NCI-H446 treated with DMSO at 0.1 percent for 48 hours (cell line): Measurements from ENCODE around the gene MAB21L4.

Experiments used
- DNase-seq: peaks from one replicate; lab custom pipeline; 2025; lab: John Stamatoyannopoulos, UW

MAB21L4 gene

DNA sequence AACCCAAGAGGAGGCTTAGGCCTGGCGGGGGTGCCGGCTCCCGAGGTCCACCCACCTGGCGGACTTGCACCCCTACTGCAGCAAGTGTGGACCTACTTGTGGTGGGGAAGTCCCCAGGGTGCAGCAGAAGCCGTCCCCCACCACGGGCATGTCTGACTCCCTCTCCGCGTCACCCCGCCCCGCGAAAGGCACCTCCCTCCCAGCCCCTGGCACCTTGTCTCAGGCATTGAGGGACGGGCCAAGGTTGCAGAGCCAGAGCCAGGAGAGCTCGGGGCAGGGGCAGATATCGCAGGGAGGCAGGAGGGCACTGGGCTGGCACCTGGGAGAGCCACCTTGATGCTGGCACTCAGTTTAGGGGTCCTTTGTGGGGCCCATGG is 29.2 kb upstream of the MAB21L4 start:
- no peak for DNase-seq

DNA sequence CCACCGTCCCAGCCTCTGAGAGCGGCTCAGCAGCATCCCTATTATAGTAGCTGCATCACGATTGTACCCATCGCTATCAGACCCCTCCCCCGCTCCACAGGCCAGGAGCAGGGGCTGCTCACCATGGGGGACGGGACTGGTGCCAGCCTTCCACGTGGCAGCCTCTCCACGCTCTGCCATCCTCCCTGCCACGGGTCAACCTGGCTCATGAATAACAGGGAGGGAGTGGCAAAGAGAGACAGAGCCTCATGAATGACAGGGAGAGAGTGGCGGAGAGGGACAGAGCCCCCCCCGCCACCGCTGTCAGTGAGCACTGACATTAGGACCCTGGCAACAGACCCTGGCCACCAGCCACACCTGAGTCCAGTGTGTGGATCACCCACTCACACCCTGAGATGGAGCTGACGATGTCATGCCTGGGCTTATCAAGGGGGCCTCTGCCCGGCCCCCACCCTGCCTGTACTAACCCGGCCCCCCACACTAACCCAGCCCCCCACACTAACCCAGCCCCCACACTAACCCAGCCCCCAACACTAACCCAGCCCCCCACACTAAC is 27.1 kb upstream of the MAB21L4 start:
- no peak for DNase-seq

DNA sequence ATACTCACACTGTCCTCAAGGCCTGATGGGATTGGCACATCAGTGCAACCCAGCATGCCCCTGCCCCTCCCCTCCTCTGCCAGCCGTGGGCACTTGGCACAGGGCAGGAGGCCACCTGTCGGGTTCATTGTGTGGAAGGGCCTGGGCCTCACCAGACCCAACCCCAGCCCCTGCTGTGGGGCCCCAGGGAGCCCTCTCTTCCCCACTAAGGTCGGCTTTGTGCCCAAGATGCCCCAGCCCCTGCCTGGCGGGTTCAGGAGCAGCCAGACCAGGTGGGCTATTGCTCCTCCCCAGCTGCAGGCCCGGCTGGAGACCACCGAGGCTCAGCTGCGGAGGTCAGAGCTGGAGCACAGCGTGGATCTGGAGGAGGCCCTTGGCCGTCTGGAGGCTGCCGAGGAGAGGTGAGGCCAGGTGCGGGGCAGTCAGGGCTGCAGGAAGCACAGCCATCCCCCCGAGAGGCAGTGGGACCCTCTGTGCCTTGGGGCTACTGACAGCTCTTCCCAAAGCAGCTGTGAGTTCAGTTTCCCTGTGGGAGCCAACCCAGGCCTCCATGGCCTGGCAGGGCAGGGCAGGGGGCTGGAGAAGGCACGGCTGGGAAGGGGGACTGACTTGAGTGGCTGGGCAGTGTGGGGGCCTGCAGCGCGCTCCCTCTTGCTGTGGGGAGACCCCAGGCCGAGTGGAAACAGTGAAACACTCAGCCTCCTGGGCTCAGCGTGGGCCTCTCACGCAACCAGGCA is 26.5 kb upstream of the MAB21L4 start:
- DNase-seq = no peak

DNA sequence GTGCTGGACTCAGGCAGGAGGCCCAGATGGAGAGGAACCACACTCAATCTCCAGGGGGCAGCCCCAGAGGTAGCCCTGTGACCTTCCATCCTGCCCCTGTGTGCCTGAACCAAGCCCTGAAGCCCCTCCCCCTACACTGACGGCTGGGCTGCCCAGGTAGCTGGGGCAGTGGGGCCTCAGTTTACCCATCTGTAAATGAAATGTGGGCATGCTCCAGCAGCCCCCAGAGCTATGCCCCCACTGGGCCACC is 26.0 kb upstream of the MAB21L4 start:
- DNase-seq = no peak

DNA sequence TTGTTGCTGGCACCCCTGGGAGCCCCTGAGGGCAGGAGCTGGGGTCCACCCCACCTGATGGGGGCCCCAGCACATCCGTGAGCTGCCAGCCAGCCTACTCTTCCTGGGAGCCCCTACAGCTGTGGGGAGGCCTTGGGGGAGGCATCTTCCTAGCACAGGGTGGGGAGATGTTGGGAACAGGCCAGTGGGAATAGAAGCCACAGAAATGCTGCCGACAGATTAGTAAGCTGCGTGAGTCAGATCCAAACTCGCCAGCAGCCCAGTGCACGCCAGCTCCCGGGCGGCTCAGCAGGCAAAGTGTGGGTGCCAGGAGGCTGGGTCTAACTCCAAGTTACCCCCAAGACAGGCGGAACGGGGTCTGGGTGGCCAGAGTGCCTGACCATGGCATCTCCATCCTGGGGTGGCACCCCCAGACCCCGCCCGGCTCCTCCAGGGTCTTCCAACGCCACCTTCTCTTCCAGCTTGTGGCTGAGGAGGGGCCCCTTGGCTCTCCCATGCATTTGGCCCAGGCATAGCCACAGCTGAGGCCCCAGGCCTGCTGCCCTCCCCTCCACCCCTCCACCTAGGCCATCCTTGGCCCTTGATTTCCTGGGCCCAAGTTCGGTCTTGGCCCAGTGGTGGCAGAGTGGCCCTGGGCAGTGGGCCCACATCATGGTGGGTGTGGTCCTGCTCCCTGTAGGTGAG is 25.5 kb upstream of the MAB21L4 start:
- DNase-seq = no peak

DNA sequence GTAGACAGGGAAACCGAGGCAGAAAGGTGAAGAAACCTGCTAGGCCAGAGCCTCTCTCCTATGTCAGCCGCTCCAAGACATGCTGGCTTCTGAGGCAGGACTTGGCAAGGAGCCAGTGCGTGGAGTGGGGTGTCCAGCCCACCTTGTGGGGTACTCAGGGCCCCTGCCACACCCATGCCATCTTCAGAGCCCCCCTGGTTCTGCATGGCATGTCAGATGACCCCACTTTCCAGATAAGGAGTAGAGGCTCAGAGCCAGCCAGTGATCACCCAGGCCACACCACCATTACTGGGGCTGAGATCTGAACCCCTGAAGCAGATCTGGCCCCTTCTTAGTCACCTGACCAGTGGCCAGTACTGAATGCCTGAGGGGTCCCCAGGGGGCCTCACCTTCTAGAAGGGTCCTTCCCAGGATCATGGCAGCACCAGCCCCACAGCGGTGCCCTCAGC is 24.9 kb upstream of the MAB21L4 start:
- no peak for DNase-seq

DNA sequence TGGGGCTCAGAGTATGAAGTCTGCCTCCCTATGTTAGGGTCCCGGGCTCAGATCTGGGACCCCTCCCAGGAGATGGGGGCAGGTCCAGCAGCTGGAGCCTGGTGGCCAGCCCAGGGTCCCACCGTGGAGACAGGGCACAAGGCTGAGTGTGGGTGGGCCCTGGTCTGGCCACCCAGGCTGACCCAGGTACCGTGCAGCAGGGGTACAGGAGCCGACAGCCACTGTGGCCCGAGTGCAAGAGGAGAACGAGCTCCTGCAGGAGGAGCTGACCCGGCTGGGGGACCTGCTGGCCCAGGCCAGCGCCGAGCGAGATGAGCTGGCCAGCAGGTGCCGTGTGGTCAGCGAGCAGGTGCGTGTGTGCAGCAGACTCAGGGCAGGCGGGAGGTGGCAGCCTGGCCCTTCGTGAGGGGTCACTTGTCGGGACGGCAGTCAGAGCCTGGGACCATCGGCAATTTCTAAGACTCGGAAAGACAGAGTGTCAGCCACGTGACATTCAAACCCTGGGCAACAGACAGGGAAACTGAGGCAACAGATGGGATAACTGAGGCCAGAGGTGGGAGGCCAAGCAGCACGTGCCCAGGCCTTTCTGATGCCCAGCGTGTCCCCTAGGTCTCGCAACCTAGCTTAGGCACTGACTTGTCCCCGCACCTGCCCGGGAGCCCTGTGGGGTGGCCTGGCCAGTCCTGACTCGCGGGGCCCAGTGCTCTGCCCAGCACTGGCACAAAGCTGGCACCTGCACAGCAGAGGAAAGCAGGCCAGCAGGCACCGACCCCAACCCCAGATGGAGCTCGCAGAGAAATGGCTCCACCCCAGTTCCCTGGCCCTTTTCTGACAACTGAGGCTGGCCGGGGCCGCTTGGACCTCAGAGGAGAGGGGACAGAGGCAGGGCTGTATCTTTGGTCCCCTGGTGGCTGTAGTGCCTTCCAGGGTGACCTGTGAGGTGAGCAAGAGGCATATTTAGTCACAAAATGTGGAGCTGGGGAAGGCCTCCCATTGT is 24.1 kb upstream of the MAB21L4 start:
- DNase-seq = no peak

DNA sequence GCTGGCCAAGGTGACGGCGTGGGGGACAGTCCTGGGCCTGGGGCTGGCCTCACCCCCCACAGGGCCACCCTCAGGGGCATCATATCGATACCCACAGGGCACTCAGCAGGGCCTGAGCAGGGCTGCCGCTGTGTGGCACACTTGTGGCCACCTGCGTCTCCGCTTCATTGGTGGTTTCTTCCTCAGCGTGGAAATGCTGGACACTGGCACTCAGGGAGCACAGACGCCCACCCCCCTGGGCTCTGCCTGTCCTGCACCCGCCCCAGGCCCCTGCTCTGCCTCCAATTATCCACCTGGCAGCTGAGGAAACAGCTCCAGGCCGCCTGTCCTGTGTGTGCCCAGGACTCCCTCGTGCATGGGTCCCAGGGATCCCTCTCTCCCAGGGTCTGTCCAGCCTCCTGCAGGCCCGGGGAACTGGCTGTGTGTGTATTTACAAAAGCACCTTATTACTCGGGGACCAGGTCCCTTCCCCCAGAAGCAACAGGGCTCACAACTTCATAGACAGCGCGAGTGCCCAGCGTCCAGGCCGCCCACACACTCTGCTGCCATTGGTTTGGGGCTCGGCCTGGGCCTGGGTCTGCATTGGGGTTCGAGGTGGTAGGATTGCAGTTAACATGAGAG is 23.3 kb upstream of the MAB21L4 start:
- no peak for DNase-seq

DNA sequence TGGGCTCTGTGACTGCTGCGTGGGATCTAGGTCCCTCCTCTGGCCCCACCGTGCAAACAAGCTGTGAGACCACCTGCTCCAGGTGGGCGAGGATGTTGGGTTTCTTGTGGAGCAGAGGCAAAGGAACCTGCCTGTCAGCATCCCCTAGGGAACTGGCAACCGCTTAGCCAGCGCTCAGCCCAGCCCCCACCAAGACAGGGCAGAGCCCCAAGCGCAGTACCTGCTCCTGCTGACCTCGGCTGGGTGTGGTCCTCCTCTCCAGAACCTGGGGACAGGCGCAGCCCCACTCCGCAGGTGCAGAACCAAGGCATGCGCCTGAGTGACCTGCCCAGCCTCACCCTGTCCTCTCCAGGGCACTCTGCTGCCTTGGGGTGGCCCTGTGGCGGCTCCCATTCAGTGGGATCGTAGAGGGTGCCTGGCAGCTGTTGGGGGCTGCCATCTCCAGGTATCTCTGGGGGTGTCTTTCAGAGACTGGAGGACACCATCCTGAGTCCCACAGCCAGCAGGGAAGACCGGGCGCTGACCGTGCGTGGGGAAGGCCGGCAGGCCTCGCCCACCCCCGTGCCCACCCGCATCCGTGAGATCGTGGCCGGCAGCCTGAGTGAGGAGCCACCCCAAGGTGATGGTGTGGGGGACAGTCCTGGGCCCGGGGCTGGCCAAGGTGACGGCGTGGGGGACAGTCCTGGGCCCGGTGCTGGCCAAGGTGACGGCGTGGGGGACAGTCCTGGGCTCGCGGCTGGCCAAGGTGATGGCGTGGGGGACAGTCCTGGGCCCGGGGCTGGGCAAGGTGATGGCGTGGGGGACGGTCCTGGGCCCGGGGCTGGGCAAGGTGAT is 22.5 kb upstream of the MAB21L4 start:
- DNase-seq = no peak

DNA sequence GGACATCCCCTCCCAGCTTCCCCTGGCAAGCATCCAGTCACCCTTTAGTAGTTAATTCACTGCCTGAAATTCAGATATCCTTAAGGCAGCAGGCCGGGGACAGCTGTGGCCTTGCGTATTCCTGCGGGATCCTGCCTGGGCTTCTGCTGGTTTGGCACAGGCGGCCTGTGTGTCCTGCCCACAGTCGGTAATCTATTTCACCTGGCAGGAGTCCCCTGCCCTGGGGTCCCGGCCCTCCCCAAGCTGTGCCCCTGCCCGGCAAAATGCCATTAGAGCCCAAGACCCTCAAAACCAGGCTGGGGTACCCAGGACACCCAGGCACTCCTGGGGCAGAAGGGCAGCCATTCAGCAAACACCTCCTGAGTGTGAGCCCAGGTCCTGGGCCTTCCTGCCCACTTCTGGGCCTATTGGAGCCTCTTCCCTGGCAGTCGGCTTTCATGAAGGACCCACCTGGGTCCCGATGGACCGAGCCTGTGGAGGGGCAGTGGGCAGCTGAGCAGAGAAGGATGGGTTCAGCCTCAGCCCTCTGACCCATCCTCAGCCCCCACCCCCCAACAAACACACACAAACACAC is 21.8 kb upstream of the MAB21L4 start:
- DNase-seq = no peak

DNA sequence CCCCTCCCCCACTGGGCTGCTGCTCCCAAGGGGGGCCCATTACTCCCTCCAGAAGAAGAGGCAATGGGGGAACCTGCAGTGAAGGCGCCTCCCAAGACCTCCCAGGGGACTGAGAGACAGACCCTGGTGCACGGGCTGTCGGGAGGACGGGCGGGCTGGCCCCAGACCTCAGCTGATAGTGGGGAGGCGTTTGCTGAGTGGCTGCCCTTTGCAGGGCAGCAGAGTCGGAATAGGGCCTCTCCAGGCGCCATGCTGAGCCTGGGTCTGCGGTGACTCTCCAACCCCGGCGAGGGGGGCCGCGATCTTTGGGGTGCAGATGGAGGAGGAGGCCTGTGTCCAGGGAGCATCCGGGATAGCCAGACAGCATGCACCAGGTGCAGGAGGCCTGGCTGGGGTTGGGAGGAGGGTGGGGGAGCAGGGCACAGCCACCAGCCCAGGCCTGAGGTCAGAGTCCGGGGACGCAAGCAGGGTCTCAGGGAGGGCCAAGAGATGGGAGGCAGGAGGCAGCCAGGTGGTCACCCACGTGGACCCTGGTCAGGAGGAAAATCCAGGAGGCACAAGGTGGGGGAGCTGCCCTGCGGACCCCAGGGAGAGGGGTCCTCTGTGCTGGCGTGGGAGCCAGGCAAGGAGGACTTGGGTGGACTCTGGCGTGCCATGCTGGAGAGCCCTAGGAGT is 21.2 kb upstream of the MAB21L4 start:
- no peak for DNase-seq

DNA sequence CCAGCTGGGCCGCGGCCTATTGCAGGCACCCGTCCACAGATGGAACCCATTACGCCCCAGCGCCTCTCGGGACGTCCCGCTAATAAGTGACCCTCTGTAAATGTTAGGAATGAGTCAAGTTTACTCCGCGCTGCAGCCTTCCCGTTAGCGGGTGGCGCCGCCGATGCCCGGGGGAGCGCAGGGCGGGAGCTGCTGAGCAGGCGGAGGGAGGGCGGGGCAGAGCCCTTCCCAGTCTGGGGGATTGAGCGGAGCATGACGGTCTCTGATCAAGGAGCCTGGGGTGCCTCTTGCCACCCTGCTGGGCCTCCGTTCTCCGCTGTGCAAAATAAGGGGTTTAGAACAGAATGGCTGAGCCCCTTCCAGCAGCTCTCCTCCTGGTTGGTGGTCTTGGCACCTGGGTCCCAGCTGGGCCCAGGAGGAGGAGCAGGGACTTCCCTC is 20.6 kb upstream of the MAB21L4 start:
- DNase-seq = no peak

DNA sequence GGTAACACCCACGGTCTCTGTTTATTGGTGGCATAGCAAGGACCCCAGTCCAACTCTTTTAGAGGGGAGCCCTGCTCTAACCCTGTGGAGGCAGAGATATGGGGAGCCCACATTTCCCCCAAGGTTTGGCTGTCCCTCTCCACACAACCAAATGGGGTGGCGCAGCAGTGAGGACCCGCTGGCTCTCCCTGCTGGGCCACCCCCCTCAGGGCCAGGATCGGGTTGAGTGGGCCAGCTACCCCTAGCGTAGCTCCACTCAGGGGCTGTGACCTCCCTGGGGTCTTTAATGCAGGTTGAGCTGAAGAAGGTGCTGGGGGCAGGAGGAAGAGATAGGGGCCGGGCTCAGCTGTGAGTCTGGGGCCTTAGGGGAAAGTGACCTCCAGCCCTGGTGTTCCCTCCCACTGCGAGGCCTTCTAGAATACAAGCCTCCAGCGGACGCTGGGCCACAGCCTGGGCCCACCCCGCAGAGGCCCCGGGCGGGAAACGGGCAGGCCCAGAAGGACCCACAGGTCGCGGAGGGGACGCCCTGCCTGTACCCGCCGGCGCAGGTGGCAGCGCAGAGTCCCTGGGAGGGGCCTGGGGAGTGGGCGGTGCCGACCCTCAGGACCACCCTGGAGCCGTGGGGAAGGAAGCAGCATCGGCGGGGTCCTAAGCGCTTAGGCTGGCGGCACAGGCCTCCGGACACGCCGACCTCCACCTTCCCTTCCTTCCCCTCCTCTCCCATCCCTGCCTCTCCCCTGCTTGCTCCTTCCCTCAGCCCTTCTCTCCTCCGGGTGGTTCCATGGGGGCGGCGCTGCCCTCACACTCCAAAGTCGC is 19.8 kb upstream of the MAB21L4 start:
- DNase-seq = no peak

DNA sequence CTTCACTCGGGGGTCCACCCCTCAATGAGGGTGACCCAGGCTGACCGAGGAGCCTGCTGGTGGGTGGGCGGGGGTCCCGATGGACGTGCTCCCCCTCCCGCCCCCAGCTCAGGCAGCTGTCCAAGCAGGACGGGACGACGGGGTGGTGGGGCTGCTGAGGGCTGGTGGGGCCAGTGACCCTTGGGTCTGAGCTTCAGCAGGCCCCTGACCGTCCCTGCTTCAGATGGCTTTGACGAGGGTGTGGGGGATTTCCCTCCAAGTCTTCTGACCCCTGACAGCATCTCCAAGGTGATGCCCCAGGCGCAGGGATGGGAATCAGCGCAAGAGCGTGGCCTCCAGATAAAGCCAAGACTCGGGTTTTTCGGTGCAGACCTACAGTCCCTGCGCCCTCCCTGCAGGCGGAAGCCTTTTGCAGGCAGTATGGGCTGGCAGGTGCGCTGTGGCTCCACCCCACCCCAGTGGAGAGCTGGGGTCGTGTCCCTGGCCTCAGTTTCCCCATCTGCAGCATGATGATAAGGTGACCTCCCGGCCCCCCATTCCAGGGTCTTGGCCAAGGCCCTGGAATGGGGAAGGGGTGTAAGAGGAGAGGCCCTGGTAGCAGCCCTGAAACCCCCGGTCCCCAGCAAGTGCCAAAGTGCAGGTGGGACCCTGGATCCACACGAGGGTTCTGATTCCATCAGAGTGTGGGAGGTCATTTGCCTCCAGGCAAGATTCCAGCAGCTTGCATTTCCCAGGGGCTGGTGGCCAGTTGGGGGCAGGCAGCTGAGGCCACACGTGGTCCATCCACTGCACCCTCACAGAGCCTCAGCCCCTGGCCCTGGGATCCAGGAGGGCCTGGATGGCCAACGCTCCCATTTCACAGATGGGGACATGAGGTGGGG is 18.9 kb upstream of the MAB21L4 start:
- DNase-seq = no peak

DNA sequence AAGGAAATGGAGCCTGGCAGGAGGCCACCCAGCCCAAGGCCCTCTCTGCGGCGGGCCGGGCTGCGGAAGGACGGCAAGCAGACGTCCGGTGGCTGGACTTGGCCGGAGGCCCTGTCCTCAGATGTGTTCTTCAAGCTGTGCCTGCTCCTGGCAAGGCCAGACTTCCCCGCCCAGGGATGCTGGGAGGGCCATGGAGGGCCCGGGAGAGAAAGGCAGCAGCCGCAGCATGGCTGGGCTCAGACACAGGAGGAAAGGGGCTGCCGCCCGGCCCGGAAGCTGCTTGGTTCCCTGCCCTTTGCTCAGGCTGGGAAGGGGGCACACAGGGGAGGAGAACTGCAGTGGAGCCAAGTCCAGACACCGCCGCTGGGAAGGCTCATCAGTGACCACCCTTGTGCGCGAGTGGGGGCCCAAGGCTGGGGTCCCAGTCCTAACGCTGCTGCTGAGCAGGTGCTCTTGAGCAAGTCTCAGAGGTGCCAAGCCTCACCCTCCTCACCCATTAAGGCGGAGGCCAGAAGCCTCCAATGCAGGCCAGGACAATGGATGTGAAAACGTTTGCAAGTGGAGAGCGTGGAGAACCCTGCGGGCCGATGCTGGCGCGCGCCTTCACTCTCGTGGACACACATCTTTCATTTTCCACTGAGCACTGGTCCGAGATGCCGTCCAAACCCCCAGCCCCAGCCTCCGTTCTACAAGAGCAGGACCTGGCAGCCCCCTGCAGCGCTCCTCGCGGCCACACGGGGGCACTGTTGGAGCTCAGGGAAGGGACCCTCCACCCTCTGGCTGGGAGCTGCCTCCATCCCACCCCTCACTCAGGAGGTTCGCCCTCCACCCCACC is 18.1 kb upstream of the MAB21L4 start:
- no peak for DNase-seq

DNA sequence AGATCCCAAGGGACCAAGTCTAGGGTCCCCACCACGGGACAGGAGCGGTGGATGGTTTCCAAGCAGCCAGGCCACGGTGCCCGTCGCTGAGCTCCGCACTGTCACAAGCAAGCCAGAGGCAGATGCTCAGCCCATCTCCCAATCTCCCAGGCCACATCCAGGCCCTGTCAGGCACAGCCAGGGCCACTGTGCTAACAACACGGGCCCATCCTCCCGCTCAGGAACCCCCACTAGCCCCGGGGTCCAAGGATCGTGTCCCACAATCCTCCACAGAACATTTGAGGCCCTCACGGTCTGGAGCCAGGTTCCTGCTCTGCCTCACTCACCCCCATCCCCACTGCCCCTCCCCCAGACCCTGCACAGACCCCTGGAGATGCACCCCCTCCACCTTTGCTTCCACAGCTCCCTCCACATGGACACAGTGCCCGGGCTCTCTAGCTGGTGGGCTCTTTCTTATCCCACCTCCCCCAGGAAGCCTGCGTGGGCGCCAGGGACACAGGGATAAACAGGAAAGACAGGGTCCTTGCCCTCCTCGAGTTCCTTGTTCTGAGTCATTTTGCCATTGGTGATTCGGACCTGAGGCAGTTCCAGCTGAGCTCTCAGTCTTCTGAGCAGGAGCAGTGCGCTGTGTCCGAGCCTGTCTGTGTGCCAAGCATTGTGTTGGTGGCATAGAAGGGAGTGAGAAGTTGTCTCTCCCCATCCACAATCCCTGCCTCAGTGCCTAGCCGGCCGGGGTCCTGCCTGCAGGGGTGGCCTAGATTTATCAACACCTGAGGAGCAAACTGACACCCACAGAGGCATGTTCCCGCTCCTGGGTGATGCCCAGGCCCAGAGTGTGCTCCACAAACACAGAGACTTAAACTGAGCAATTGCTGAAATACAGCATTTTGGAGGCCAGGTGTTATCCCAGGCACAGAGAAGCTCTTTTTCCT is 17.2 kb upstream of the MAB21L4 start:
- DNase-seq = no peak
